ENCODE data around the gene IRAK2.

The IRAK2 gene

GRCh38 chr3:10286596-10287295 is 122.0 kb downstream of the IRAK2 start:
- no peak for FAIRE-seq

GRCh38 chr3:10287936-10288574 is 123.3 kb downstream of the IRAK2 start:
- no peak for FAIRE-seq

- no peak for FAIRE-seq
Observed at GRCh38 chr3:10288575-10288960, 123.8 kb downstream of the IRAK2 start.

DNA sequence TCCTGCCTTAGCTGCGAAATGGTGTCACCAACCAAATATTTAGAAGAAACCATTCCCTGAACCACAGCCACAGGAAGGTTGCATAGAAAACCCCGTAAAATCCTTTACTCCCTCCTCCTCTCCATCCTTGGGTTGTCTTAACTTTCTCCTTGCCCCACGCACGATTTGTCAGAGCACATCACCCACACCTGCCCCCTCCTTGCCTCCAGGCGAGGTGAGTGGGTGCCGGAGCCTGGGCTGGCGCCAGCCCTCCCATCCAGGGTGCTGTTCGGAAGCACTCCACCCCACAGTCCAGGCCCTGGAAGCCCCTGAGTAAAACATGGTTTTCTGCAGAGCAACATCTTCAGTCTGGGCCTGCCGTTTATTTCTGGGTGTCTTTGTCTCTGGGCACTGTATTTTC is 124.4 kb downstream of the IRAK2 start:
- no peak for FAIRE-seq

- no peak for FAIRE-seq
Observed at GRCh38 chr3:10289787-10290355, 125.2 kb downstream of the IRAK2 start.

- no peak for FAIRE-seq
Observed at GRCh38 chr3:10290481-10291176, 125.9 kb downstream of the IRAK2 start.

- FAIRE-seq: no peak
Observed at GRCh38 chr3:10291641-10292040, 126.9 kb downstream of the IRAK2 start.

- FAIRE-seq: no peak
Observed at GRCh38 chr3:10292505-10293419, 128.0 kb downstream of the IRAK2 start, which contains the start of gene GHRL. Gene GHRL (minus strand): TSS chr3:10292947. CDS start chr3:10290180, 2,767 bp downstream.
